Activated B cell treated with CpG ODN at 0.5 μM for 24 hours (primary cell): ENCODE measurements around the gene AKAP13. TPM values are rescaled to one million over a fixed set of nuclear protein-coding genes. Genes with fewer than 3 reads are reported as not detected.

Source experiments
- ATAC-seq: fragments of 200-7000 bp; cut with Tn5 transposase; one replicate; pipeline ENCODE4 v1.10.0; 2021; ENCODE audit warnings: low read depth, mild to moderate bottlenecking, moderate library complexity
- CTCF ChIA-PET: fragments of 350-600 bp; sonication (Branson Sonifier 250); formaldehyde crosslinking; loops from one replicate; lab custom pipeline; 2021; ENCODE audit warnings: antibody characterized with exemption; lab: Charles Lee
- POLR2A ChIA-PET: fragments of 350-600 bp; sonication (Branson Sonifier 250); formaldehyde crosslinking; loops from one replicate; lab custom pipeline; 2021; ENCODE audit warnings: antibody characterized with exemption; lab: Charles Lee
- DNase-seq: peaks from one replicate; pipeline ENCODE4 v3.0.0; 2022
- H3K27ac Mint-ChIP-seq: one replicate; pipeline ENCODE4 v1.8.0; 2020; ENCODE audit warnings: mixed read lengths
- H3K27me3 Mint-ChIP-seq: one replicate; pipeline ENCODE4 v1.8.0; 2021; ENCODE audit warnings: mixed read lengths
- H3K36me3 Mint-ChIP-seq: one replicate; pipeline ENCODE4 v1.8.0; 2021; ENCODE audit warnings: low read depth, mixed read lengths
- H3K4me1 Mint-ChIP-seq: one replicate; pipeline ENCODE4 v1.8.0; 2021; ENCODE audit warnings: mixed read lengths
- H3K4me3 Mint-ChIP-seq: one replicate; pipeline ENCODE4 v1.8.0; 2020; ENCODE audit warnings: mild to moderate bottlenecking, mixed read lengths
- H3K9me3 Mint-ChIP-seq: one replicate; pipeline ENCODE4 v1.8.0; 2020; ENCODE audit warnings: mixed read lengths
- intact Hi-C: fragments of 100-400 bp; cut with micrococcal nuclease; formaldehyde crosslinking; loops from one replicate; pipeline ENCODE4 v1.15.1; 2024
- total RNA-seq: library from RNA; stranded (reverse); gene quantifications from 2 replicates; pipeline ENCODE4 v1.2.3, GENCODE V29; 2022
- TF ChIP-seq, protein P1 (sequence below): fragments of 200-600 bp; IDR thresholded peaks from one replicate; pipeline ENCODE4 v1.8.0; 2022; ENCODE audit warnings: antibody characterized with exemption, mild to moderate bottlenecking

Gene AKAP13
- total RNA-seq, 1 donor from 2014 or later: 290 TPM

DNA sequence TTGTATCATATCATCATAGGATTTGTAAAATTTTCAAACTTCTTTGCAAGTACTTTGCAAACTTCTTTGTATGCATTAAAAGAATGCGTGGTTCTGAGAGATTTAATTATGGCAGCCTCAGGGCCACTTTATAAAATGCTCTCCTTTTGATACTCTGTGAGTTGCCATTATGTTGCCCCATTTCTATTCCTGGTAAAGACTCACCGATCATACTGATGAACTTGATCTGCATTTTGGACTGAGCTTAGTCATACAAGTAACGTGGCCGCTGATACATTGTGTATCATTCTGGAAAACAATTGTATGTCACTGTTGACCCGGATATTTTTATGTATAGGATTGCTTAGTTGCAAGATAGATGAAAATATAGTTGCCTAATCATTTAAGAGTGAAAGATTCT lies 38.8 kb downstream of the AKAP13 start:
- intact Hi-C loops: no loop called here
- ATAC-seq: no peak

DNA sequence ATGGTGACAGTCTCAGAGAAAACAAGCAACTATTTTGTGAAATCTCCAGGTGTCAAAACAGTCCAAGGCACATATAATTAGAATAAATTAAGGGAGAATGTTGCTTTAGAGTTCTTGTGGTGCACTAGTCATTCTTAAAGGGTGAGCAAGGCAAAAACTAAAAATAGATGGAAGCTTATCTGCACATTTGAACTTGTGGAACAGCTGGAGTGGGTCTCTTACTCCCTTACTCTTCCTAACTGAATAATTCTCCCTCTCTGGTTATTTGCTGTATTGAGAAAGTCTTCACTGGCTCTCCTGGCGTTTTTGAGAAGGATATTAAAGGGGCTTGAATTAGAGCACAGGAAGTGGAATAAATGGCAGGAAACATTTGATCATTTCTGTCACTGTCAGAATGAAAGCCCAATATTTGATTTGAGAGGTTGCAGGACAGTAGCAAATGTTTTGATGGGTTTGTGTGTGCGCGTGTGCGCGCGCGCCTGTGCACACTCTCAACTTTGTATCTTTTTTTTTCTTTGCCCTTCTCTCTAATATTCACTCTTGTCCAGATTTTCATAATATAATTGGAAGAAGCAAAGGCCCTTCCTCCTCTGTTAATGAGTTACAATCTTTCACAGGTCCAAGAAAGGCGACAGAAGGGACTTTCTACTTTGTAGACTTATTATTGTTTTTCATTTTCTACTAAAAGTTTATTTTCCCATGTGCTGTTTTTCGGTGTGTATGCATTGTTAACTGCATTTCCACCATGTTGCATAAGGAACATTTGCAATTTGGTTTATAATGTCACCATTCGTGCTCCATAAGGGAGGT lies 40.9 kb downstream of the AKAP13 start:
- H3K36me3 Mint-ChIP-seq: peaks cover 3% of the 10 kb centered on the region
- TF ChIP-seq, protein P1, sequence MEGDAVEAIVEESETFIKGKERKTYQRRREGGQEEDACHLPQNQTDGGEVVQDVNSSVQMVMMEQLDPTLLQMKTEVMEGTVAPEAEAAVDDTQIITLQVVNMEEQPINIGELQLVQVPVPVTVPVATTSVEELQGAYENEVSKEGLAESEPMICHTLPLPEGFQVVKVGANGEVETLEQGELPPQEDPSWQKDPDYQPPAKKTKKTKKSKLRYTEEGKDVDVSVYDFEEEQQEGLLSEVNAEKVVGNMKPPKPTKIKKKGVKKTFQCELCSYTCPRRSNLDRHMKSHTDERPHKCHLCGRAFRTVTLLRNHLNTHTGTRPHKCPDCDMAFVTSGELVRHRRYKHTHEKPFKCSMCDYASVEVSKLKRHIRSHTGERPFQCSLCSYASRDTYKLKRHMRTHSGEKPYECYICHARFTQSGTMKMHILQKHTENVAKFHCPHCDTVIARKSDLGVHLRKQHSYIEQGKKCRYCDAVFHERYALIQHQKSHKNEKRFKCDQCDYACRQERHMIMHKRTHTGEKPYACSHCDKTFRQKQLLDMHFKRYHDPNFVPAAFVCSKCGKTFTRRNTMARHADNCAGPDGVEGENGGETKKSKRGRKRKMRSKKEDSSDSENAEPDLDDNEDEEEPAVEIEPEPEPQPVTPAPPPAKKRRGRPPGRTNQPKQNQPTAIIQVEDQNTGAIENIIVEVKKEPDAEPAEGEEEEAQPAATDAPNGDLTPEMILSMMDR: no peak
- CTCF ChIA-PET: no interaction called here
- H3K4me3 Mint-ChIP-seq: no peak overlapping the region
- no peak for ATAC-seq
- POLR2A ChIA-PET: no interaction called here
- H3K27me3 Mint-ChIP-seq: no peaks in the 10 kb centered on the region
- peaks cover 76% of the 10 kb centered on the region for H3K4me1 Mint-ChIP-seq
- H3K27ac Mint-ChIP-seq: no peak overlapping the region
- intact Hi-C loops: no loop called here
- DNase-seq: no peak
- H3K9me3 Mint-ChIP-seq: no peaks in the 10 kb centered on the region

More for the DNA sequence above, 38.8 kb downstream of the AKAP13 start:
- ChIA-PET POLR2A (interaction anchor here (0.5 to 0.7 kb wide), 2 partner anchors 11 to 24 kb away, joined by 3 to 8 read pairs; no protein-coding TSS in a partner anchor), CTCF (interaction anchor here (1.3 kb wide), 1 partner anchor 123 kb away, joined by 5 read pairs; no protein-coding TSS in a partner anchor)
- Mint-ChIP-seq H3K9me3 (no peaks in the 10 kb centered on the region), H3K27ac (peak overlapping the region; percentile 61), H3K4me1 (peaks cover 78% of the 10 kb centered on the region), H3K36me3 (peaks cover 6% of the 10 kb centered on the region), H3K4me3 (no peak overlapping the region), H3K27me3 (no peaks in the 10 kb centered on the region)
- DNase-seq: no peak
- TF ChIP-seq, protein P1: no peak

DNA sequence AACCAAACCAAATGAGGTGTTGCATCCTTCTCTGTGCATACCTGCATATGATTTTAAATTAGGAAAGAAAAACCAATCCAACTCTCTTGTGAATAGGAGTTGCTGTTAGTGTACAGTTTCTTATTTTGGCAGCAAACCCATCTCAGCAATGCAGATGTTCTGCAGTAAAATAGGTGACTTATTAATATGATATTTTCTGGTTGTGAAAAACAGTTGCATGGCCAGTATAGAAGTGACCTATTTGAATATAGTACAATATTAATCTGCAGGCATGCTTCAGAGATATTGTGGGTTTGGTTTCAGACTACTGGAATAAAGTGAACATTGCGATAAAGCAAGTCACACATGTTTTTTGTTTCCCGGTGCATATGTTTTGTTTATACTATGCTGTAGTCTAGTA lies 42.2 kb downstream of the AKAP13 start:
- no peaks in the 10 kb centered on the region for H3K27me3 Mint-ChIP-seq
- no peak overlapping the region for H3K4me3 Mint-ChIP-seq
- TF ChIP-seq, protein P1: no peak
- ATAC-seq (no peak), DNase-seq (no peak)
- H3K36me3 Mint-ChIP-seq: peaks cover 4% of the 10 kb centered on the region
- no peak overlapping the region for H3K27ac Mint-ChIP-seq
- H3K9me3 Mint-ChIP-seq: no peaks in the 10 kb centered on the region
- CTCF ChIA-PET: no interaction called here
- POLR2A ChIA-PET: no interaction called here
- H3K4me1 Mint-ChIP-seq: peaks cover 80% of the 10 kb centered on the region
- intact Hi-C loops: no loop called here

DNA sequence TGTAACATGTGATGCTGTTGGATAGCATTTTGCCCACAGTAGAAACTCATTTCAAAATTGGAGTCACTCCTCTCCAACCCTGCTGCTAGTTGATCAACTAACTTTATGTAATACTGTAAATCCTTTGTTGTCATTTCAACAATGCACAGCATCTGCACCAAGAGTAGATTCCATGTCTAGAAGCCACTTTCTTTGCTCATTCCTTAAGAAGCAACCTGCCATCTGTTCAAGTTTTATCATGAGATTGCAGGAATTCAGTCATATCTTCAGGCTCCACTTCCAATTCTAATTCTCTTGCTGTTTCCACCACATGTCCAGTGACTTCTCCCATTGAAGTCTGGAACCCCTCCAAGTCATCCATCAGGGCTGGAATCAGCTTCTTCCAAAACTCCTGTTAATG lies 42.9 kb downstream of the AKAP13 start:
- DNase-seq (no peak), ATAC-seq (no peak)
- ChIA-PET POLR2A (no interaction called here), CTCF (interaction anchor here (1.2 kb wide), 1 partner anchor 127 kb away, joined by 6 read pairs; no protein-coding TSS in a partner anchor)
- TF ChIP-seq, protein P1: no peak
- Mint-ChIP-seq H3K27ac (no peak overlapping the region), H3K27me3 (no peaks in the 10 kb centered on the region), H3K4me3 (no peak overlapping the region), H3K9me3 (no peaks in the 10 kb centered on the region), H3K4me1 (peaks cover 84% of the 10 kb centered on the region), H3K36me3 (peaks cover 4% of the 10 kb centered on the region)
- intact Hi-C loops: no loop called here

DNA sequence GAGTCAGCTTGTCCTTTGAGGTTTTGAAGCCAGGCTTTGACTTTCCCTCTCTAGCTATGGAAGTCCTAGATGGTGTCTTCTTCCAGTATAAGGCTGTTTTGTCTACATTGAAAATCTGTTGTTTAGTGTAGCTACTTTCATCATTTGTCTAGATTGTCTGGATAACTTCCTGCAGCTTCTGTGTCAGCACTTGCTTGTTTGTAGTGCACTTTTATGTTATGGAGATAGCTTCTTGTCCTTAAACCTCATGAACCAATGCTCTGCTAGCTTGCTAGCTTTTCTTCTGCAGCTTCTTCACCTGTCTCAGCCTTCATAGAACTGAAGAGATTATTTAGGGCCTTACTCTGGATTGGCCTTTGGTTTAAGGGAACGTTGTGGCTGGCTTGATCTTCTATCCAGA lies 43.8 kb downstream of the AKAP13 start:
- Mint-ChIP-seq H3K27me3 (no peaks in the 10 kb centered on the region), H3K36me3 (peaks cover 4% of the 10 kb centered on the region), H3K4me1 (peaks cover 84% of the 10 kb centered on the region), H3K9me3 (no peaks in the 10 kb centered on the region), H3K4me3 (no peak overlapping the region), H3K27ac (no peak overlapping the region)
- DNase-seq (no peak), ATAC-seq (no peak)
- intact Hi-C loops: no loop called here
- CTCF ChIA-PET: interaction anchor here (0.9 to 1.2 kb wide), 2 partner anchors 128 to 134 kb away, joined by 3 to 6 read pairs; no protein-coding TSS in a partner anchor
- POLR2A ChIA-PET: interaction anchor here (0.9 to 1.0 kb wide), 2 partner anchors 106 to 112 kb away, joined by 3 to 5 read pairs; no protein-coding TSS in a partner anchor
- TF ChIP-seq, protein P1: no peak
